HUES48 (cell line): ENCODE measurements around the gene OR5H2.

Experiments used
- H3K27ac ChIP-seq: one replicate; pipeline ENCODE4 v1.7.0; 2013; ENCODE audit warnings: low read depth, low read length, inconsistent platforms
- H3K27me3 ChIP-seq: 2 replicates; pipeline ENCODE4 v1.6.1; 2013; ENCODE audit warnings: mild to moderate bottlenecking, low read length; ENCODE audit not compliant: control insufficient read depth, insufficient read depth
- H3K36me3 ChIP-seq: 2 replicates; pipeline ENCODE4 v1.6.1; 2013; ENCODE audit warnings: low read length; ENCODE audit not compliant: control insufficient read depth, insufficient read depth
- H3K4me1 ChIP-seq: 2 replicates; pipeline ENCODE4 v1.6.1; 2013; ENCODE audit warnings: mild to moderate bottlenecking, low read length; ENCODE audit not compliant: control insufficient read depth, insufficient read depth
- H3K4me3 ChIP-seq: 2 replicates; pipeline ENCODE4 v1.5.1; 2013; ENCODE audit warnings: mild to moderate bottlenecking, low read depth, low read length
- H3K9ac ChIP-seq: 2 replicates; pipeline ENCODE4 v1.6.1; 2013; ENCODE audit warnings: mild to moderate bottlenecking, low read depth, low read length, moderate library complexity
- H3K9me3 ChIP-seq: 2 replicates; pipeline ENCODE4 v1.6.1; 2013; ENCODE audit warnings: low read length; ENCODE audit not compliant: control insufficient read depth, insufficient read depth

The OR5H2 gene

GRCh38 chr3:98274914-98275313 is 7.4 kb upstream of the OR5H2 start:
- H3K9ac ChIP-seq, result no peak overlapping the region
- 0 out of 2 replicates have a peak, but pooled peaks cover 7% of the 10 kb centered on the region for H3K9me3 ChIP-seq
- no peaks in the 10 kb centered on the region for H3K27me3 ChIP-seq
- no peak overlapping the region for H3K4me3 ChIP-seq
- H3K27ac ChIP-seq, result no peak overlapping the region
- no peaks in the 10 kb centered on the region for H3K36me3 ChIP-seq
- peaks cover 6% of the 10 kb centered on the region for H3K4me1 ChIP-seq

GRCh38 chr3:98290916-98291315 is 8.6 kb downstream of the OR5H2 start:
- Histone ChIP-seq H3K4me1 (no peaks in the 10 kb centered on the region), H3K9ac (no peak overlapping the region), H3K27me3 (no peaks in the 10 kb centered on the region), H3K36me3 (no peaks in the 10 kb centered on the region), H3K9me3 (no peaks in the 10 kb centered on the region), H3K27ac (no peak overlapping the region), H3K4me3 (no peak overlapping the region)

- Histone ChIP-seq H3K36me3 (no peaks in the 10 kb centered on the region), H3K9ac (no peak overlapping the region)
Observed at GRCh38 chr3:98291332-98291957, 9.1 kb downstream of the OR5H2 start.

GRCh38 chr3:98322101-98322500 is 39.8 kb downstream of the OR5H2 start:
- H3K9me3 ChIP-seq, result no peaks in the 10 kb centered on the region
- H3K4me3 ChIP-seq, result no peak overlapping the region
- no peak overlapping the region for H3K9ac ChIP-seq
- H3K27me3 ChIP-seq, result no peaks in the 10 kb centered on the region
- H3K36me3 ChIP-seq, result no peaks in the 10 kb centered on the region
- peaks cover 35% of the 10 kb centered on the region for H3K4me1 ChIP-seq
- no peak overlapping the region for H3K27ac ChIP-seq

More at GRCh38 chr3:98291332-98291957, 9.1 kb downstream of the OR5H2 start:
- Histone ChIP-seq H3K27me3 (no peaks in the 10 kb centered on the region), H3K4me3 (no peak overlapping the region), H3K9me3 (no peaks in the 10 kb centered on the region), H3K27ac (no peak overlapping the region), H3K4me1 (no peaks in the 10 kb centered on the region)

- H3K9me3 ChIP-seq, result no peaks in the 10 kb centered on the region
- peaks cover 39% of the 10 kb centered on the region for H3K4me1 ChIP-seq
- no peak overlapping the region for H3K27ac ChIP-seq
- no peaks in the 10 kb centered on the region for H3K36me3 ChIP-seq
- peak overlapping the region; percentile 52; the same call in 1 of the 2 replicates for H3K4me3 ChIP-seq
- no peaks in the 10 kb centered on the region for H3K27me3 ChIP-seq
- H3K9ac ChIP-seq, result no peak overlapping the region
Observed at GRCh38 chr3:98322686-98323085, 40.4 kb downstream of the OR5H2 start.

- Histone ChIP-seq H3K27me3 (no peaks in the 10 kb centered on the region), H3K36me3 (no peaks in the 10 kb centered on the region), H3K9ac (no peak overlapping the region), H3K4me3 (peak overlapping the region; percentile 52), H3K4me1 (peaks cover 44% of the 10 kb centered on the region), H3K27ac (no peak overlapping the region), H3K9me3 (no peaks in the 10 kb centered on the region)
Observed at GRCh38 chr3:98323425-98323824, 41.1 kb downstream of the OR5H2 start.

GRCh38 chr3:98325055-98325454 is 42.8 kb downstream of the OR5H2 start:
- H3K27me3 ChIP-seq, result no peaks in the 10 kb centered on the region
- peak overlapping the region; percentile 52 for H3K4me3 ChIP-seq
- peak overlapping the region; percentile 66 for H3K9ac ChIP-seq
- no peaks in the 10 kb centered on the region for H3K36me3 ChIP-seq
- no peak overlapping the region for H3K27ac ChIP-seq
- H3K4me1 ChIP-seq, result peaks cover 51% of the 10 kb centered on the region
- H3K9me3 ChIP-seq, result no peaks in the 10 kb centered on the region

- Histone ChIP-seq H3K27me3 (no peaks in the 10 kb centered on the region), H3K27ac (peak overlapping the region; percentile 60)
Observed at GRCh38 chr3:98326105-98326893, 44.0 kb downstream of the OR5H2 start.

GRCh38 chr3:98326945-98327344 is 44.6 kb downstream of the OR5H2 start:
- Histone ChIP-seq H3K36me3 (no peaks in the 10 kb centered on the region), H3K4me1 (peaks cover 51% of the 10 kb centered on the region), H3K27ac (peak overlapping the region; percentile 60), H3K9ac (no peak overlapping the region; the same call in 1 of the 2 replicates), H3K4me3 (peak overlapping the region; percentile 40), H3K27me3 (no peaks in the 10 kb centered on the region), H3K9me3 (no peaks in the 10 kb centered on the region)

More at GRCh38 chr3:98326105-98326893, 44.0 kb downstream of the OR5H2 start:
- Histone ChIP-seq H3K9me3 (no peaks in the 10 kb centered on the region), H3K36me3 (no peaks in the 10 kb centered on the region), H3K4me3 (peak overlapping the region; percentile 40), H3K9ac (peak overlapping the region; percentile 36; the same call in 1 of the 2 replicates), H3K4me1 (peaks cover 51% of the 10 kb centered on the region)

GRCh38 chr3:98328933-98329332 is 46.6 kb downstream of the OR5H2 start:
- Histone ChIP-seq H3K4me3 (no peak overlapping the region), H3K4me1 (peaks cover 40% of the 10 kb centered on the region), H3K27ac (no peak overlapping the region), H3K27me3 (no peaks in the 10 kb centered on the region), H3K9ac (no peak overlapping the region), H3K9me3 (no peaks in the 10 kb centered on the region), H3K36me3 (no peaks in the 10 kb centered on the region)
